GM23338 (cell line): Measurements from ENCODE around the gene PLSCR2.

Source experiments
- EZH2 ChIP-seq: fragments of 200-600 bp; sonication (generic); IDR thresholded peaks from one replicate; pipeline ENCODE4 v1.8.0; 2017; ENCODE audit warnings: antibody characterized with exemption, mild to moderate bottlenecking, low read depth; ENCODE audit not compliant: unreplicated experiment
- EZH2phosphoT487 ChIP-seq: fragments of 200-600 bp; sonication (generic); IDR thresholded peaks from one replicate; pipeline ENCODE4 v1.8.1; 2018; ENCODE audit warnings: antibody characterized with exemption; ENCODE audit not compliant: unreplicated experiment
- JUNB ChIP-seq: IDR thresholded peaks from one replicate; pipeline ENCODE4 v1.6.1; 2016; ENCODE audit warnings: antibody characterized with exemption; ENCODE audit not compliant: unreplicated experiment
- POLR2AphosphoS5 ChIP-seq: IDR thresholded peaks from 2 replicates; pipeline ENCODE4 v1.6.1; 2016; ENCODE audit warnings: antibody characterized with exemption, low read depth
- REST ChIP-seq: IDR thresholded peaks from one replicate; pipeline ENCODE4 v1.6.1; 2018; ENCODE audit warnings: antibody characterized with exemption; ENCODE audit not compliant: unreplicated experiment
- ZNF114 ChIP-seq: fragments of 250-450 bp; sonication (Bioruptor Pico); IDR thresholded peaks from 2 replicates; pipeline ENCODE4 v1.5.0; 2020; ENCODE audit warnings: mild to moderate bottlenecking, moderate library complexity
- ZNF331 ChIP-seq: fragments of 250-450 bp; sonication (Bioruptor Pico); IDR thresholded peaks from 2 replicates; pipeline ENCODE4 v1.5.0; 2020; ENCODE audit warnings: low read depth, mild to moderate bottlenecking, moderate library complexity
- TF ChIP-seq, protein P1 (sequence below), 2 experiments: fragments of 200-600 bp in 1 of 2; sonication (generic) in 1 of 2; conservative IDR thresholded peaks; 2 replicates each; pipeline versions ENCODE4 v1.5.1 to v1.6.1; 2016 to 2017; ENCODE audit warnings: antibody characterized with exemption in 2 of 2, low read depth in 2 of 2, mild to moderate bottlenecking in 2 of 2, moderate library complexity in 1 of 2
- TF ChIP-seq, protein P2 (sequence below): IDR thresholded peaks from 2 replicates; pipeline ENCODE4 v1.6.1; 2016; ENCODE audit warnings: antibody characterized with exemption

DNA sequence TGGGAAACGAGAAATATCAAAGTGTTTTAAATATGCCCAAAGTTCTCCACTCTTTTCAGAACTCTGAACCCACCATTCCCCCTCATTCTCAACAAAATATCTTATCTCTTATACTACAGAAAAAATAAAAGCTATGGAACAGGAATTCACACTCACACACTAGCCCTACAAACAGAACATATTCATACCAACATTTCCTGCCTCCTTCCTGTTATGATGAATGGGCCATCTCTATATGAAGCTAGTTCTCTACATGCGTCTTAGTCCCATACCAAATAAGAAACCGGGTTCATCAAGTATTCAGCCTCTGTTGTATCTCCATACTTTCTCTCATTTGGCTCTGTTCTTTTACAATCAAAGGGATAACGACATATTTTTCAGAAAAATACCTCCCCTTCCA lies 72.6 kb downstream of the PLSCR2 start:
- TF ChIP-seq EZH2phosphoT487 (no peak), POLR2AphosphoS5 (no peak), REST (no peak), EZH2 (no peak), JUNB (no peak), ZNF114 (CRISPR knock-in tag) (no peak), ZNF331 (CRISPR knock-in tag) (no peak)
- TF ChIP-seq, protein P1, sequence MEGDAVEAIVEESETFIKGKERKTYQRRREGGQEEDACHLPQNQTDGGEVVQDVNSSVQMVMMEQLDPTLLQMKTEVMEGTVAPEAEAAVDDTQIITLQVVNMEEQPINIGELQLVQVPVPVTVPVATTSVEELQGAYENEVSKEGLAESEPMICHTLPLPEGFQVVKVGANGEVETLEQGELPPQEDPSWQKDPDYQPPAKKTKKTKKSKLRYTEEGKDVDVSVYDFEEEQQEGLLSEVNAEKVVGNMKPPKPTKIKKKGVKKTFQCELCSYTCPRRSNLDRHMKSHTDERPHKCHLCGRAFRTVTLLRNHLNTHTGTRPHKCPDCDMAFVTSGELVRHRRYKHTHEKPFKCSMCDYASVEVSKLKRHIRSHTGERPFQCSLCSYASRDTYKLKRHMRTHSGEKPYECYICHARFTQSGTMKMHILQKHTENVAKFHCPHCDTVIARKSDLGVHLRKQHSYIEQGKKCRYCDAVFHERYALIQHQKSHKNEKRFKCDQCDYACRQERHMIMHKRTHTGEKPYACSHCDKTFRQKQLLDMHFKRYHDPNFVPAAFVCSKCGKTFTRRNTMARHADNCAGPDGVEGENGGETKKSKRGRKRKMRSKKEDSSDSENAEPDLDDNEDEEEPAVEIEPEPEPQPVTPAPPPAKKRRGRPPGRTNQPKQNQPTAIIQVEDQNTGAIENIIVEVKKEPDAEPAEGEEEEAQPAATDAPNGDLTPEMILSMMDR (conservative IDR thresholded peaks at IDR 0.05; ENCODE audit: low read depth in 2 of 2) = no peak
- TF ChIP-seq, protein P2, sequence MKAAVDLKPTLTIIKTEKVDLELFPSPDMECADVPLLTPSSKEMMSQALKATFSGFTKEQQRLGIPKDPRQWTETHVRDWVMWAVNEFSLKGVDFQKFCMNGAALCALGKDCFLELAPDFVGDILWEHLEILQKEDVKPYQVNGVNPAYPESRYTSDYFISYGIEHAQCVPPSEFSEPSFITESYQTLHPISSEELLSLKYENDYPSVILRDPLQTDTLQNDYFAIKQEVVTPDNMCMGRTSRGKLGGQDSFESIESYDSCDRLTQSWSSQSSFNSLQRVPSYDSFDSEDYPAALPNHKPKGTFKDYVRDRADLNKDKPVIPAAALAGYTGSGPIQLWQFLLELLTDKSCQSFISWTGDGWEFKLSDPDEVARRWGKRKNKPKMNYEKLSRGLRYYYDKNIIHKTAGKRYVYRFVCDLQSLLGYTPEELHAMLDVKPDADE = no peak
